ENCODE results near the gene LIPC. TPM values are rescaled to one million over a fixed set of nuclear protein-coding genes. Genes with fewer than 3 reads are reported as not detected.

The LIPC gene
- total RNA-seq, 2 experiments from 2014 or later = 0.61 to 1.2 TPM

GRCh38 chr15:58548308-58549012 is 116.7 kb downstream of the LIPC start:
- H3K27me3 ChIP-seq (ENCODE audit: control insufficient read depth in 1 of 2, insufficient read depth in 2 of 2, low read length in 2 of 2) = no peaks in the 10 kb centered on the region
- H3K9me3 ChIP-seq (ENCODE audit: control insufficient read depth in 1 of 2, insufficient read depth in 1 of 2, low read length in 2 of 2) = peaks cover 0 to 4% of the 10 kb centered on the region in 2 experiments
- no peaks in the 10 kb centered on the region for H3K27me3 Mint-ChIP-seq
- TF ChIP-seq CTCF (IDR thresholded peaks at IDR 0.05) = no peak
- H3K4me3 ChIP-seq (ENCODE audit: low read length) = no peak overlapping the region
- no peaks in the 10 kb centered on the region for H3K36me3 ChIP-seq (ENCODE audit: insufficient read depth, low read length)
- H3K4me3 Mint-ChIP-seq = no peak overlapping the region
- POLR2A ChIA-PET = no interaction called here
- intact Hi-C loops (cut with DNase I, micrococcal nuclease) = no loop called here
- no peak overlapping the region for H3K27ac Mint-ChIP-seq
- no peak overlapping the region for H3K27ac ChIP-seq (ENCODE audit: low read depth in 1 of 2, low read length in 2 of 2)
- no peak for ATAC-seq (ENCODE audit: poor library complexity)
- H3K36me3 Mint-ChIP-seq (ENCODE audit: low read depth) = no peaks in the 10 kb centered on the region
- H3K4me1 Mint-ChIP-seq (ENCODE audit: low read depth) = peaks cover 30% of the 10 kb centered on the region
- DNase-seq = no peak
- CTCF ChIA-PET = no interaction called here
- peaks cover 35% of the 10 kb centered on the region for H3K4me1 ChIP-seq (ENCODE audit: insufficient read depth, low read length)
- no peaks in the 10 kb centered on the region for H3K9me3 Mint-ChIP-seq

GRCh38 chr15:58549013-58549784 is 117.4 kb downstream of the LIPC start:
- no peaks in the 10 kb centered on the region for H3K27me3 ChIP-seq (ENCODE audit: control insufficient read depth in 1 of 2, insufficient read depth in 2 of 2, low read length in 2 of 2)
- ATAC-seq (ENCODE audit: poor library complexity) (no peak), DNase-seq (peak in 1 of 14 experiments; percentile 4)
- no peak overlapping the region for H3K27ac ChIP-seq (ENCODE audit: low read depth in 1 of 2, low read length in 2 of 2)
- Mint-ChIP-seq H3K4me3 (no peak overlapping the region), H3K27me3 (no peaks in the 10 kb centered on the region), H3K36me3 (ENCODE audit: low read depth) (no peaks in the 10 kb centered on the region), H3K4me1 (ENCODE audit: low read depth) (peaks cover 30% of the 10 kb centered on the region), H3K27ac (no peak overlapping the region), H3K9me3 (no peaks in the 10 kb centered on the region)
- H3K4me3 ChIP-seq (ENCODE audit: low read length) = no peak overlapping the region
- no peaks in the 10 kb centered on the region for H3K36me3 ChIP-seq (ENCODE audit: insufficient read depth, low read length)
- CTCF ChIA-PET = no interaction called here
- H3K9me3 ChIP-seq (ENCODE audit: control insufficient read depth in 1 of 2, insufficient read depth in 1 of 2, low read length in 2 of 2) = peaks cover 0 to 4% of the 10 kb centered on the region in 2 experiments
- peaks cover 35% of the 10 kb centered on the region for H3K4me1 ChIP-seq (ENCODE audit: insufficient read depth, low read length)
- no peak for TF ChIP-seq CTCF (IDR thresholded peaks at IDR 0.05)
- intact Hi-C loops (cut with DNase I, micrococcal nuclease) = no loop called here
- POLR2A ChIA-PET = no interaction called here

- intact Hi-C loops (cut with DNase I, micrococcal nuclease) = no loop called here
- Mint-ChIP-seq H3K4me1 (ENCODE audit: low read depth) (peaks cover 30% of the 10 kb centered on the region), H3K27ac (no peak overlapping the region), H3K9me3 (no peaks in the 10 kb centered on the region), H3K36me3 (ENCODE audit: low read depth) (no peaks in the 10 kb centered on the region), H3K4me3 (no peak overlapping the region), H3K27me3 (no peaks in the 10 kb centered on the region)
- Histone ChIP-seq H3K4me3 (ENCODE audit: low read length) (no peak overlapping the region), H3K27me3 (ENCODE audit: control insufficient read depth in 1 of 2, insufficient read depth in 2 of 2, low read length in 2 of 2) (no peaks in the 10 kb centered on the region), H3K4me1 (ENCODE audit: insufficient read depth, low read length) (peaks cover 32% of the 10 kb centered on the region), H3K27ac (ENCODE audit: low read depth in 1 of 2, low read length in 2 of 2) (no peak overlapping the region), H3K36me3 (ENCODE audit: insufficient read depth, low read length) (no peaks in the 10 kb centered on the region), H3K9me3 (ENCODE audit: control insufficient read depth in 1 of 2, insufficient read depth in 1 of 2, low read length in 2 of 2) (peaks cover 0 to 4% of the 10 kb centered on the region in 2 experiments)
- CTCF ChIA-PET = no interaction called here
- TF ChIP-seq CTCF (IDR thresholded peaks at IDR 0.05) = no peak
- POLR2A ChIA-PET = no interaction called here
- DNase-seq (no peak), ATAC-seq (ENCODE audit: poor library complexity) (no peak)
These were observed 117.9 kb downstream of the LIPC start for GRCh38 chr15:58549785-58550074.
